ENCODE results near the gene RBBP8NL.

RBBP8NL gene

GRCh38 chr20:62462976-62463592 lies 35.7 kb upstream of the RBBP8NL start:
- no peak for DNase-seq (ENCODE audit: low read depth in 4 of 4, low spot score in 1 of 4)

DNA sequence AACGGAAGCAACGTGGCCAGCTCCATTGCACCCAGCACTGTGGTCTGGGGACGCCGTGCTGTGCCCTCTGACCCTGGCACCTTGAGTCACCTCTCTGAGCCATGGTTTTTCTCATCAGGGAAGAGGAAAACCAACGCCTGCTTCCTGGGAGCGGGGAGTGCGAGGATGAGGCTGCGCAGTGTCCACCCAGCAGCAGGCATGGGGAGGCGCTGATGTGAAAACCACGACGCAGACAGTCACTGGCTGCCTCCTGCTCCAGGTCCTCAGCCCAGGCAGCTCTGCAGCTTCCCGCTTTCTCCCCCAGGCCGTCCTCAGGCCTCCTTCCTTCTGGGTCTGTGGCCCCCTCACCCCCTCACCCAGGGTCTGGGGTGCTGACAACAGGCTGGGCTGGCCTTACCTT lies 34.5 kb upstream of the RBBP8NL start:
- no peak for DNase-seq (ENCODE audit: low read depth in 4 of 4, low spot score in 1 of 4)

GRCh38 chr20:62461157-62461556 lies 33.8 kb upstream of the RBBP8NL start:
- no peak for DNase-seq (ENCODE audit: low read depth in 4 of 4, low spot score in 1 of 4)

DNA sequence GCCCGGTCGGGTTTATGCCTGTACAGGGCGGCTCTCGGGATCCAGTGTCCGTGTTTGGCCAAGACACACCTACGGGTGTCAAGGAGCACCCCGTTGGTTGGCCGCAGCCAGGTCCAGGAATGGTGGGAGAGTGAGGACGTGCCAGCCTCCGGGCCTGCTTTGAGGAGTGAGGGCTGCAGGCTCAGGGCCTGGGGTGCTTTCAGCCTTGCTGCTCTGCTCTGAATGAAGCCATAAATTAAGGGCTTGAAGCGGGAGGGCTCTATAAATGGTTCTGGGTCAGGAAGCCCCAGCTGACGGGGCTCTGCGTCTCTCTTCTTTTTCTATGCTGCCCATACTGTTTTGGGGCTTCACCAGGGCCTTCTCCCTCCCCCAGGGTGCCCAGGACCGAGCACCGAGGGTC lies 33.3 kb upstream of the RBBP8NL start:
- DNase-seq (ENCODE audit: low read depth in 4 of 4, low spot score in 1 of 4): no peak

GRCh38 chr20:62459488-62459887 lies 32.1 kb upstream of the RBBP8NL start:
- DNase-seq (ENCODE audit: low read depth in 4 of 4, low spot score in 1 of 4): no peak

DNA sequence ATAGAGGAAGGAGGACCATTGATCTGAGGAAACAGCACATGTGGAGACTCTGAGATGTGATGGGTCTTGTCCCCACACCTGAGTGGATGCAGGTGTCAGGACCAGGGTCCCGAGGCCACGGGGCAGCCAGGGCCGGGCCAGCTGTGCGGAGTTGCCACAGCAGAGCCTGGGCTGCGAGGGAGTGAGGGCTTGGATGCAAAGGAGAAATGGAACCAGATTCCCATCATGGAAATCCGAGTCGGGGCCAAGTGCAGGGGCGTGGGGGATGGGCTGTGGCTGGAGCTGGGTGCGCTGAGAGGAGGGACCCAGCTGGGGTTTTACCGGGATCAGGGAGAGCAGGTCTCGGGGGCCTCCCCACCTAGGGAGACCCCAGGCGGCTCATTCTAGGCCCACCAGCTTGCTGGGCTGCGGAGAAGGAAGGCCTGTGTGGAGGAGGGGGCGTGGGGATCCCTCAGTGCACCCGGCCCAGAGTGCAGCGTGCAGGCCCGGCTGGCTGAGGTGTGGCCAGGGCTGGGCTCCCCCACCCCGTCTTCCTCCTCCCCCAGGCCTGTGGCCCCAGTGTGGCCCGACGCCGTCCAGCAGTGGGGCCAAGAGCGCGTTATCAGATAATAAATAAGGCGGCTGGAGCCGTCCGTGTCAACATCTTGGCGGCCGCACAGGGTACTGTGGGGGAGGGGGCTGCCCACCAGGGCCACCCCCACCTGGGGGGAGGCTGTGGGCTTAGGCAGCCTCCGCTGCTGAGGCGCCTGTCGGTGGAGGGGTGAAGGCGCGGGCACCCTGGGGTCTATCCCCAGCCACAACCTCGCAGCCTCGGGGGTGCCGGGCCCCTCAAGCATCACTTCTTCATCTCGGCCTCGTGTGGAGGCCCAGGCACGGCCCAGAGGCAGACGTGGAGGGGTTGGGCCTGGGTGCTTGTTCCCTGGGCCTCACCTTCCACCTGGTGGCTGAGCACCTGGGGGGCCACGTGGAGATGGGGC lies 31.2 kb upstream of the RBBP8NL start:
- DNase-seq (ENCODE audit: low read depth in 4 of 4, low spot score in 1 of 4): no peak

DNA sequence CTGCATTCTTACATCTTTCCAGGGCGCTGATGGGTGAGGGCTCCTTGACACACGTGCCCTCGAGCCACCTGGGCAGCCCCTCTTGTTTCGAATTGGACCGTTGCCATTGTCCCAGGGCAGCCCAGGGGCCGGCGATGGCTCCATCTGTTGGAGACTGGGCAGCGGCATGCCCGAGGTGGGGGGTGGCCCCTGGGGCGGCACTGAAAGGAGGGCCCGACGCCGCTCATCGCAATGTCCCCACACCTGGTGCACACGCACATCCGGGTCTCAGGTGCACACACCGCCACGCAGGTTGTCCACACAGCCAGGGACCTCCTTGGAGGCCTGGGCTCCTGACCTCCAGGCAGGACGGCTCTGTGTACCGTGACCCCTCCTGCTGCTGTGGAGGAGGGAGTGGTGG lies 30.5 kb upstream of the RBBP8NL start:
- no peak for DNase-seq (ENCODE audit: low read depth in 4 of 4, low spot score in 1 of 4)

GRCh38 chr20:62457098-62457497 lies 29.8 kb upstream of the RBBP8NL start:
- DNase-seq (ENCODE audit: low read depth in 4 of 4, low spot score in 1 of 4): no peak

DNA sequence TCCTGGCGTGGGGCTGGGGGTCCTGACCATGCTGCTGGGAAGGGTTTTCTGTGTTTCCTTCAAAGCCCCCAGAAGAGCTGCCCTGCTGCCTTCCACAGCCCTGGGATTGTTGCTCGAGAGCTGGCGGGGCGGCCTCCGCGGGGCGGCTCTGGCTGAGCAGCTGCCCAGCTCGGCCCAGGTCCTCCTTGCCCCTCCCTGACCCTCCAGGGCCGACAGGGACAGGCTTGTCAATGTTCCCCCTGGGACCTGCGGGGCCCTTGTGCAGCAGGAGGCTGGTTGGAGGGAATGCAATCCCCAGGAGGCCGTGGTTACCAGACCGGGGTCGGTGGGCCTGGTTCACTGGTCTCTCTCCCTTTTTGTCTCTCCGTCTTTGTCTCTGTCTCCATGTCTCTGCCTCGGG lies 28.6 kb upstream of the RBBP8NL start:
- DNase-seq (ENCODE audit: low read depth in 4 of 4, low spot score in 1 of 4): no peak

GRCh38 chr20:62454904-62455636 lies 27.7 kb upstream of the RBBP8NL start:
- no peak for DNase-seq (ENCODE audit: low read depth in 4 of 4, low spot score in 1 of 4)

DNA sequence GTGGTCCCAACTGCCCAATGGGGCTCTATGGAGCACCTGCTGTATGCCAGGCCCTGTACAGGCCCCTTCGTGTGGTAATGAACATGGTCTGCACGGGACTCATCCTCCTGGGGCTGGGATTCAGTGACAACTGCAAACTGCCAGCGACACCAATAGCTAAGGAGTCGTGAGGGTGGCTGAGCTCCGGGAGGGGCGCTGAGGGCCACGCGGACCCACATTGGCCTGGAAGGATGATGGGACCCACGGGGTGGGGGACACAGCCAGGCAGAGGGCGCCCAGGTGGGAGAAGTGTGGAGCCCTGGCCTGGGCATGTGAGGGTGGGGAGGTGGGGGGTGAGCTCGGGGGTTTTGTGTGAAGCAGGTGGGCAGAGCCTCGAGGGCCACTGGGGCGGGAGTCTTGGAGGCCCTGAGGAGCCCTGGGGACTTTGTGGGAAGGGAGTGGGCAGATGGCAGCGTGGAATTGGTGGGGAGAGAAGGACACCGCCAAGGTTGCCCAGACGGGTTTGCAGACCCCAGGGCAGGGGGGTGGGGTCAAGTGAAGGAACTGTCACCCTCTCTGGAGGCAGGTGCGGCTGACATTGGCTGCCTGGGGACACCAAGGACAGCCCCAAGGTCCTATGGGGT lies 26.0 kb upstream of the RBBP8NL start:
- DNase-seq (ENCODE audit: low read depth in 4 of 4, low spot score in 1 of 4): no peak

DNA sequence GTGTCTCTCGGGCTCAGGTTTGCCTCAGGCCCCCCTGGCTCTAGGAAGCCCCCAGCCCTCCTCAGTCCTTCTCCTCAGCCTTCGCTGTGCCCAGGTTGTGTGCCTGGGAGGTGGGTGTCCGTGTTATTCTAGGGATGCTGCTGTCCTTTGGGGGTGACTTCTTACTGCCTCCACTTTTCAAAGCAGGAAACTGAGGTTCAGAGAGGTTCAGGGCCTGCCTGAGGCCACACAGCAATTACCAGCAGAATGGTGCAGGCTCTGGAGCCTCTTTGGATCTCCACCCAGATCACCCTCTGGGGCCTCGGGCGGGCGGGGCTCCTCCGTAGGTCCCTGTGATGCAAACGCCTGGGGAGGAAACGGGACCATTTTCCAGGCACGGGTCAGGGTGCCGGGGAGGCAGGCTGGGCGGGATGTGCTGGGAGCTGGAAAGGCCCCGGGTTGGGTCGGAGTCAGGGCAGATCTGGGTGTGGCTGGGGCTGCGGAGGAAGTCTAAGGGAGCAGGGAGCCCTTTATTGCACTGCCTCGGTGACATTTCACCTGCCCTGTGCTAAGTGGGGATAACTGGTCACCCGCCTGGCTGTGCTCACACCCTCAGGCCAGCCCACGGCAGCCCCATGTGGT lies 25.2 kb upstream of the RBBP8NL start:
- no peak for DNase-seq (ENCODE audit: low read depth in 4 of 4, low spot score in 1 of 4)

- DNase-seq (ENCODE audit: low read depth in 4 of 4, low spot score in 1 of 4): no peak
Measured at GRCh38 chr20:62451970-62452369, 24.6 kb upstream of the RBBP8NL start.

DNA sequence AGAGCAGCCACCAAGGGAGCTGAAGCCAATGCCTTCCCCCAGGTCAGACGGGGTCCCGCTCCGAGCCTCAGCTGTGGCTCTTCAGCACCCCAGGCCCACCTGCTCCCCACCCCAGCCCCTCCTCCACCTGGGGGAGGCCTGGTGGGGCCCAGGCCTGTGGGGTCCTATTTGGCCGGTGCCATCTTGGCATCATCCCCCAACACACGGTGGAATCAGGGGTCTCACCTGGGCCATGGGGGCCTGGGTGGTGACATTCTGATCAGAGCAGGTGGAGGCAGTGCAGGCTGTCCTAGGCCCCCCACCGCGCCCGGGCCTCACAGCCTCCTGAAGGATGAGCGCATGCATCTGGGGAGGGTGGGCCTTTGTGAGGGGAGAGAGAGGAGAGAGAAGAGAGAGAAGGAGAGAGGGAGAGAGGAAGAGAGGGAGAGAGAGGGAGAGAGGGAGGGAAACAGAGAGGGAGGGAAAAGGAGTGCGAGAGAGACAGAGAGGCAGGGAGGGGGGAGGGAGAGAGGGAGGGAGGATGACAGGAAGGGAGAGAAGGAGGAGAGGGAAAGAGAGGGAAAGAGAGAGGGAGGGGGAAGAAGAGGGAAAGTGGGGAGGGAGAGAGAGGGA lies 23.9 kb upstream of the RBBP8NL start:
- DNase-seq (ENCODE audit: low read depth in 4 of 4, low spot score in 1 of 4): no peak

DNA sequence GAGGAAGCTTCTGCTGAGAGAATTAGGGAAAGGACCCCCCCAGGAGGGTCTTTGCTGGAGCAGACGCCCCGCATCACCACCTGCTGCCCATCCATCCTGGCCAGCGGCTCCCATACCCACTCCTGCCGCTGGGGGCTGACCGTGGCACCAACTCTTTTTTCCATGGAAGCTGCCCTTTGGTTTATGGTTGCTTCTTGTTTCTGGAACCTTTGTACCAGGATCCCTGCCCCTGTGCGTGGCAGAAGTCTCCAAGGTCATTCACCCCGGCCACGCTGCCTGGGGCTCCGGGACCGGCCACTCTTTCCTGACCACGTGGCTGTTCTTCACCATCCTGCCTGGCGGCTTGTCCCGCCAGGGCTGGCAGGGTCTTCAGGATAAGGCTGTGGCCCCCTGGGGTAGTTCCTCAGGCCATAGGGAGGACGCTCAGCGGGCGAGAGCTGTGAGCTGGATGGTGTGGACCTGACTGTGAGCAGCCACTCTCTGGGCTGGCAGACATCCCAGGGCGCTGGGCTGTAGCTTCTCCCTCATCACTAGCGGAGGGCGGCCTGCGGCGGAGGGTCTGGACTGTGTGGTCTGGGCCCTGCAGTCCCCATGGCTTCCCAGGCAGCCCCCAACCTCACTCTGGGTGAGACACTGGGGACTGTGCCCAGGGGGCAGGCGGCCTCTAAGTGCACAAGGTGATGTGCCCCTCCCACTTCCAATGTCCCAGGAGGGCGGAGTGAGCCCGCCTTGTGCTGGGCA lies 22.8 kb upstream of the RBBP8NL start:
- DNase-seq (ENCODE audit: low read depth in 4 of 4, low spot score in 1 of 4): no peak

DNA sequence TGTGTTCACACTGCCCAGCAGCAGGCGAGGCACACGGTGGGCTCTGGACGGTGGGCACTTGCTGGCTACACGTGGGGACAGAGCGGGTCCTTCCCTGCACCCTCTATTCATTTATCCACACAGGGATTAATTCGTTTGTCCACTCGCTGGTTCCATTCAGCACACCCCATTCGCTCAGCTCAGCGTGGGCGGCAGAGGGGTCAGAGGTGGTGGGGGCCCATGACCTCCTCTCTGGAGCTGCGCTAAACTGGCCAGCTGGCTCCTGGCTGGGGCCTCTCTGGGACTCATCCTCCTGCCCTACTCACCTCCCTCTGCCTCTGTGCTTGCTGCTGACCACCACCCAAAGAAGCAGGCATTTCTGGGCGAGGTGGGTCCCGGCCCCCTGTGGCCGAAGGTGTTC lies 21.4 kb upstream of the RBBP8NL start:
- DNase-seq (ENCODE audit: low read depth in 4 of 4, low spot score in 1 of 4): no peak

- DNase-seq (ENCODE audit: low read depth in 4 of 4, low spot score in 1 of 4): no peak
Measured at GRCh38 chr20:62448038-62448437, 20.7 kb upstream of the RBBP8NL start.

DNA sequence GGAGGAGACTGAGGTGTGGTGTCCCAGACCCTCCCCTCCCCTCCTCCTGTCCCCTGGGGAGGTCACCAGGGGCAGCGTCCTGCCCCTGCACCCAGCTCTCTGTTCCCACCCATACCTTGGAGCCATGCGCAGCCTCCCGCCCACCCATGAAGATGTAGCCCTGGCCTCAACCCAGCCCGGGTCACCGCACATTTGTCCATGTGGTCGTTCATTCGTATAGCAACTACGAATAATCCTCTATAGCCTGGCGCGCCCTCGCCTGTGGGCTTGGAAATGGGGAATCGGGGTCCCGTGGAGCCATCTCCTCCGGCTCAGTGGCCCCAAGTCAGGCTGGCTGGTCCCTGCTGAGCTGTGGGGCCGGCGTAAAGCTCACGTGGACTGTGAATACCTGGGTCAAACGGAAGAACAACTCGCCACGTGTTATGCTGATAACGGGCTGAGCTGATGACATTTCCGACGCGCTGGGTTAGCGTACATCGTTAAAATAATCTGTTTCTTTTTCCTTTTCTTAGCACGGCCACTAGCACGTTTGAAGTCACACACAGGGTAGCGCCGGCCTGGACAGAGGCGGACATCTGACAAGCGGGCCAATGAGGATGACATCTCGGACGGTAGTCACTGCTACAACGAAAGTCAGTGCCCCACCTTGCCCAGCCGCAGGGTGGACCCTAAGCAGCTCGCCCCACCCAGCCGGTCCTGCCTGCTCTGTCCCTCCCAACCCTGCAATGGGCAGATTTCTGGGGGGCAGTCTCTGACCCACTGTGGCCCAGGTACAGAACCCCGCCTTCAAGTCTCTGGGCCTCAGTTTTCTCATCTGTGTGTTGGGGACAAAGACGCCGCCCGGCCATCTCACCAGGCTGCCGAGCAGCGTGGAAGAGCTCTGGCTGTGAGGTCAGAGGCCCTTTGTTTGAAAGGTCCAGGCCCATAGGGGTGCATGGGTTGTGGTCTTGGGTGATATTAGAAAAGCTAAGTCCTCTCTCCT lies 19.8 kb upstream of the RBBP8NL start:
- no peak for DNase-seq (ENCODE audit: low read depth in 4 of 4, low spot score in 1 of 4)

GRCh38 chr20:62446481-62446880 lies 19.1 kb upstream of the RBBP8NL start:
- no peak for DNase-seq (ENCODE audit: low read depth in 4 of 4, low spot score in 1 of 4)
